HG03469 (cell line): ENCODE results near the gene SPSB1.

Experiments
- ATAC-seq: cut with Tn5 transposase; IDR thresholded peaks from one replicate; pipeline ENCODE4 v1.9.1; 2021; ENCODE audit warnings: mild to moderate bottlenecking, moderate library complexity, moderate number of reproducible peaks; ENCODE audit not compliant: unreplicated experiment

The SPSB1 gene

GRCh38 chr1:9292361-9293240 is at the start of gene SPSB1:
Gene SPSB1 (plus strand): TSS chr1:9292894. CDS start chr1:9355892, 62,998 bp downstream.
- ATAC-seq: no peak

- ATAC-seq: no peak
These were observed 49.5 kb upstream of the SPSB1 start for GRCh38 chr1:9243066-9243739.

GRCh38 chr1:9244501-9245229 is 48.0 kb upstream of the SPSB1 start:
- no peak for ATAC-seq

- no peak for ATAC-seq
These were observed 47.5 kb upstream of the SPSB1 start for GRCh38 chr1:9245230-9245619.

- ATAC-seq: no peak
These were observed 47.0 kb upstream of the SPSB1 start for GRCh38 chr1:9245661-9246060.

GRCh38 chr1:9246215-9246614 is 46.5 kb upstream of the SPSB1 start:
- no peak for ATAC-seq

GRCh38 chr1:9246841-9247785 is 45.6 kb upstream of the SPSB1 start:
- no peak for ATAC-seq

GRCh38 chr1:9247894-9248293 is 44.8 kb upstream of the SPSB1 start:
- no peak for ATAC-seq

GRCh38 chr1:9248341-9249262 is 44.1 kb upstream of the SPSB1 start:
- no peak for ATAC-seq

- ATAC-seq: no peak
These were observed 43.5 kb upstream of the SPSB1 start for GRCh38 chr1:9249263-9249533.

- no peak for ATAC-seq
These were observed 42.9 kb upstream of the SPSB1 start for GRCh38 chr1:9249534-9250410.

GRCh38 chr1:9250411-9251381 is 42.0 kb upstream of the SPSB1 start:
- no peak for ATAC-seq

- ATAC-seq: no peak
These were observed 41.2 kb upstream of the SPSB1 start for GRCh38 chr1:9251501-9251900.

GRCh38 chr1:9253004-9253403 is 39.7 kb upstream of the SPSB1 start:
- ATAC-seq: no peak

- no peak for ATAC-seq
These were observed 39.1 kb upstream of the SPSB1 start for GRCh38 chr1:9253453-9254105.

GRCh38 chr1:9256332-9256731 is 36.4 kb upstream of the SPSB1 start:
- no peak for ATAC-seq

GRCh38 chr1:9257851-9258250 is 34.8 kb upstream of the SPSB1 start:
- no peak for ATAC-seq
